A673 (cell line): Measurements from ENCODE around the gene ZNF692. TPM values are rescaled to one million over a fixed set of nuclear protein-coding genes. Genes with fewer than 3 reads are reported as not detected.
A peak's percentile ranks its signal among the peaks of the same experiment; 100 is the strongest.

Source experiments
- BruUV-seq: library from RNA; stranded (reverse); fragments of 400-500 nt; replicated peaks from 2 replicates; lab custom pipeline; 2021; lab: Mats Ljungman, UMichigan
- CTCF ChIA-PET: fragments of 300-600 bp; sonication (Branson Sonifier 250); formaldehyde crosslinking; loops from one replicate; lab custom pipeline; 2022; ENCODE audit warnings: antibody characterized with exemption; lab: Charles Lee
- POLR2A ChIA-PET: fragments of 300-600 bp; sonication (Branson Sonifier 250); formaldehyde crosslinking; loops from one replicate; lab custom pipeline; 2022; ENCODE audit warnings: antibody characterized with exemption; ENCODE audit not compliant: low non-redundant PET; lab: Charles Lee
- DNase-seq: peaks from one replicate; pipeline ENCODE4 v3.0.0-alpha.2; 2015; ENCODE audit warnings: low spot score
- H3K27ac ChIP-seq: fragments of 200-600 bp; sonication (generic); 2 replicates; pipeline ENCODE4 v1.5.1; 2016; ENCODE audit warnings: mixed run types, low read depth, mild to moderate bottlenecking, mixed read lengths, antibody characterized with exemption, low read length; ENCODE audit not compliant: poor library complexity, severe bottlenecking
- H3K27me3 ChIP-seq: fragments of 200-600 bp; sonication (generic); replicated peaks from 2 replicates; pipeline ENCODE4 v1.6.1; 2017; ENCODE audit warnings: mixed run types, low read depth, mild to moderate bottlenecking, mixed read lengths, antibody characterized with exemption, low read length; ENCODE audit not compliant: insufficient read depth, poor library complexity
- H3K36me3 ChIP-seq: fragments of 200-600 bp; sonication (generic); 2 replicates; pipeline ENCODE4 v1.6.1; 2016; ENCODE audit warnings: mixed run types, mild to moderate bottlenecking, mixed read lengths, antibody characterized with exemption, low read length; ENCODE audit not compliant: insufficient read depth, poor library complexity, severe bottlenecking
- H3K4me1 ChIP-seq: fragments of 200-600 bp; sonication (generic); 2 replicates; pipeline ENCODE4 v1.6.1; 2017; ENCODE audit warnings: mixed run types, mild to moderate bottlenecking, mixed read lengths, antibody characterized with exemption, low read length; ENCODE audit not compliant: insufficient read depth, poor library complexity, severe bottlenecking
- H3K4me3 ChIP-seq: fragments of 200-600 bp; sonication (generic); 2 replicates; pipeline ENCODE4 v1.5.1; 2016; ENCODE audit warnings: low read depth, mixed run types, mild to moderate bottlenecking, mixed read lengths, low read length; ENCODE audit not compliant: poor library complexity, severe bottlenecking
- H3K9me3 ChIP-seq: fragments of 200-600 bp; sonication (generic); 2 replicates; pipeline ENCODE4 v1.6.1; 2016; ENCODE audit warnings: mixed run types, low read depth, mild to moderate bottlenecking, mixed read lengths, antibody characterized with exemption, low read length; ENCODE audit not compliant: poor library complexity, severe bottlenecking
- CTCF ChIP-seq: fragments of 300-800, 200-600 bp; sonication (generic); conservative IDR thresholded peaks from 2 replicates; pipeline ENCODE4 v1.5.1; 2017; ENCODE audit warnings: low read depth, mild to moderate bottlenecking, antibody characterized with exemption, low read length, moderate library complexity, mixed read lengths
- EZH2 ChIP-seq: fragments of 200-600 bp; sonication (generic); IDR thresholded peaks from 2 replicates; pipeline ENCODE4 v1.6.1; 2017; ENCODE audit warnings: borderline replicate concordance, low read depth, mild to moderate bottlenecking, mixed read lengths, antibody characterized with exemption, low read length; ENCODE audit not compliant: poor library complexity, severe bottlenecking
- intact Hi-C: fragments of 100-400 bp; cut with micrococcal nuclease; formaldehyde crosslinking; loops from one replicate; pipeline ENCODE4 v1.10.0; 2022; ENCODE audit not compliant: unreplicated experiment
- total RNA-seq: library from RNA; stranded (reverse); gene quantifications from 2 replicates; pipeline ENCODE4 v1.2.3, GENCODE V29; 2021

Gene ZNF692
- total RNA-seq, 1 experiment from 2014 or later, result 64.5 TPM

- no peak for TF ChIP-seq EZH2
- TF ChIP-seq CTCF, result no peak
- Histone ChIP-seq H3K36me3 (no peaks in the 10 kb centered on the region), H3K4me1 (peaks cover 4% of the 10 kb centered on the region), H3K27ac (peak overlapping the region; percentile 94), H3K27me3 (no peaks in the 10 kb centered on the region), H3K9me3 (no peaks in the 10 kb centered on the region), H3K4me3 (peak overlapping the region; percentile 94)
- CTCF ChIA-PET, result interaction anchor here (0.5 kb wide), 1 partner anchor 20 kb away, joined by 3 read pairs; no protein-coding TSS in a partner anchor
- no TSS peak for BruUV-seq
- no peak for DNase-seq
- POLR2A ChIA-PET, result no interaction called here
- intact Hi-C loops, result loop anchor here (2.0 kb wide), 1 partner anchor 20 kb away; the partner anchor contains the start of gene ZNF692
Measured at GRCh38 chr1:248839168-248839555, 19.7 kb downstream of the ZNF692 start.

DNA sequence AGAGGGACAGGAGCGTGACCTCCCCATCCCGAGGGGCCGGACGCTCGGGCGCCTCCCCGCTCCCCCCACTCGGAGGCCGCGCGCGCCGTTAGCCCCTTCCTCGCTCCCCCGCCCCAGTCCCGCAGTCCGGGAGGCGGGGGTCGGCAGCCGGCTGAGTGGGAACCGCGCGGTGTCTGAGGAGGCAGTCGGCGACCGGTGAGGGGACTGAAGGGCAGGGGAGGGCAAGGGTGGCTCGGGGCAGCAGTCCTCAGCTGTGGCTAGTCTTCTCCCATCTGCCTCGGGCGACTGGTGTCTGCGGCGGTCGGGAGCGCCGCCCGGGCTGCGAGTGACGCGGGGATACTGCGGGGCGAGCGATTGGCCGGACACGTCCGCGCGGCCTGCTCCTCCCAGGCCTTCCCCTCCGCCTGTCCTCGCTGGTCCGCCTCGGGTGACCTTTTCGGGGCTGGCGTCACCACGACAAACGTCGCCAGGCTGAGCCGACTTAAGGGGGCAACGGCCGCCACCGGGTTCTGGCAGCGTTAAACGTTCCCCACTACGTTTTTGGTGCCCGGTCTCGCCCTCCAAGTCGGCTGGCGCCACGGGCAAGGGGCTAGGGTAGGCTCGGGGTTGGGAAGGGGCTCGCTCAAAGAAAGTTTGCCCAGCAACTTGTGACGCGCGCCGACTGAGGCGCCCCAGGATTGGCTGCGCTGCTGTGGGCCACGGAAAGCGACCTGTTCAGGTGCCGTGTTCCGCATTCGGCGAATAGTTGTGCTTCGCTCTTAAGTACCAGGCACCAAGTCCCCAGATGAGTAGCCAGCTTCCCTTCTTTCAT lies 20.3 kb downstream of the ZNF692 start:
- CTCF ChIA-PET, result interaction anchor here (1.2 kb wide), 1 partner anchor 13 kb away, joined by 8 read pairs; the partner anchor contains the start of gene SH3BP5L
- Histone ChIP-seq H3K4me3 (peak overlapping the region; percentile 94), H3K27me3 (no peaks in the 10 kb centered on the region), H3K4me1 (peaks cover 4% of the 10 kb centered on the region), H3K9me3 (no peaks in the 10 kb centered on the region), H3K36me3 (no peaks in the 10 kb centered on the region), H3K27ac (peak overlapping the region; percentile 94)
- TF ChIP-seq CTCF (no peak), EZH2 (no peak)
- POLR2A ChIA-PET, result interaction anchor here (1.0 kb wide), 1 partner anchor 13 kb away, joined by 3 read pairs; the partner anchor contains the start of gene SH3BP5L
- no TSS peak for BruUV-seq
- intact Hi-C loops, result loop anchor here (1.0 to 2.0 kb wide), 2 partner anchors 12 to 20 kb away; partner anchors contain the start of gene ZNF692
- DNase-seq, result peak; percentile 86

- peaks cover 4% of the 10 kb centered on the region for H3K4me1 ChIP-seq
- H3K27ac ChIP-seq, result peak within 1 kb of the TSS; percentile 94
- intact Hi-C loops, result loop anchor here (1.0 to 2.0 kb wide), 2 partner anchors 12 to 21 kb away; partner anchors contain the start of gene ZNF692
- ChIA-PET POLR2A (interaction anchor here (1.0 kb wide), 1 partner anchor 12 kb away, joined by 3 read pairs; the partner anchor contains the start of gene SH3BP5L), CTCF (interaction anchor here (0.5 to 1.2 kb wide), 2 partner anchors 12 to 69 kb away, joined by 5 to 8 read pairs; partner anchors contain the start of gene SH3BP5L)
- H3K9me3 ChIP-seq, result no peaks in the 10 kb centered on the region
- no peaks in the 10 kb centered on the region for H3K36me3 ChIP-seq
- BruUV-seq, result no TSS peak
- TF ChIP-seq EZH2, result no peak
- TF ChIP-seq CTCF, result no peak
- no peaks in the 10 kb centered on the region for H3K27me3 ChIP-seq
- DNase-seq, result peak; percentile 99
- H3K4me3 ChIP-seq, result peak within 1 kb of the TSS; percentile 94
Measured at GRCh38 chr1:248837781-248838356, 21.0 kb downstream of the ZNF692 start, which contains the start of gene ZNF672. ZNF672 (plus strand) TSS chr1:248838224; CDS start chr1:248847275, 9,051 bp downstream.
